Epithelial cell of proximal tubule (primary cell): ENCODE data around the gene ELOVL2. TPM values are rescaled to one million over a fixed set of nuclear protein-coding genes. Genes with fewer than 3 reads are reported as not detected.

Experiments
- DNase-seq: peaks from one replicate; pipeline ENCODE4 v3.0.0-alpha.2; 2011; ENCODE audit warnings: low read depth
- H3K4me3 ChIP-seq: 2 replicates; pipeline ENCODE4 v1.5.1; 2011; ENCODE audit warnings: low read depth, mild to moderate bottlenecking, low read length
- total RNA-seq: library from RNA; depleted of rRNA; stranded (reverse); fragments of >200 nt; gene quantifications from 2 replicates; pipeline ENCODE4 v1.2.3, GENCODE V29; 2015
- TF ChIP-seq, protein P1 (sequence below): conservative IDR thresholded peaks from 2 replicates; pipeline ENCODE4 v1.5.1; 2012; ENCODE audit warnings: low read depth, mild to moderate bottlenecking, low read length

ELOVL2 gene
- total RNA-seq, 1 donor from 2014 or later, result 1.3 TPM

DNA sequence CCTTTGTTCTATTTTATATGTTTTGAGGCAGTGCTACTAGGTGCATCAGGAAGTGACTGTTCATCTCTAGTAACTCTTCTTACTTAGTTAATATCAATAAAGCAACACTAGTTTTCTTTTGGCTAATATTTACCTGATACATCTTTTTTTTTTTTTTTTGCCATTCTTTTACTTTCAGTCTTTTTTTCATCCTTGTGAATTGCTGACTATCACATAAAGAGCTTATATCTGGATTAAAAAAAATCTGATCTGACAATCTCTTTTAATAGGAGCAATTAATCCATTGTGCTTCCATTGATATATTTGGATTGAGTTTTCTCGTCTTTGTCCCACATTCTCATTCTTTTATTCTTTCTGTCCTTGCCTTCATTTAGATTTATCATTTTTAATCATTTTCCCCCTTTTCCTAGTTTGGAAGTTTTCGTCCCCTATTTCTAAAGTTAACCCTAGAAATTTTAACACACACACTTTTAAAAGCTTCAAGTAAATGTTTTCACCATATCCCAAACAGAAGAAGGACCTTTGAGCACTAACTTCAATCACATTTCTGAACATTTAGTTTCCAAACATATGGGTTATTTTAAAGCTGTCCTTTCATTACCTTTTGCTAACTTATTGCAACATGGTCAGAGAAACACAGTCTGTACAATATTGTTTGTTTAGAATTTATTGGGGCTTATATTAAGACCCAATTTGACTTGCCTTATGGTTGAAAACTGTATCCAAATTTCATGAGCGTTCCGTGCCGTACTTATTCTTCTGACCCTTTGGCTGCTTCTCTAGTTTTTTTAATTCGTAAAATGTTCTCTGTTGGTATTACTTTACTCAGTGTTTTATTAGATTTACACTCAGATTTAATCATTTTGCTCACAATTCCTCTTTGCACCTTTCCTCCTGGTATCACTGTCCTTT lies 94.3 kb downstream of the ELOVL2 start:
- DNase-seq, result no peak
- H3K4me3 ChIP-seq, result no peak overlapping the region
- TF ChIP-seq, protein P1, sequence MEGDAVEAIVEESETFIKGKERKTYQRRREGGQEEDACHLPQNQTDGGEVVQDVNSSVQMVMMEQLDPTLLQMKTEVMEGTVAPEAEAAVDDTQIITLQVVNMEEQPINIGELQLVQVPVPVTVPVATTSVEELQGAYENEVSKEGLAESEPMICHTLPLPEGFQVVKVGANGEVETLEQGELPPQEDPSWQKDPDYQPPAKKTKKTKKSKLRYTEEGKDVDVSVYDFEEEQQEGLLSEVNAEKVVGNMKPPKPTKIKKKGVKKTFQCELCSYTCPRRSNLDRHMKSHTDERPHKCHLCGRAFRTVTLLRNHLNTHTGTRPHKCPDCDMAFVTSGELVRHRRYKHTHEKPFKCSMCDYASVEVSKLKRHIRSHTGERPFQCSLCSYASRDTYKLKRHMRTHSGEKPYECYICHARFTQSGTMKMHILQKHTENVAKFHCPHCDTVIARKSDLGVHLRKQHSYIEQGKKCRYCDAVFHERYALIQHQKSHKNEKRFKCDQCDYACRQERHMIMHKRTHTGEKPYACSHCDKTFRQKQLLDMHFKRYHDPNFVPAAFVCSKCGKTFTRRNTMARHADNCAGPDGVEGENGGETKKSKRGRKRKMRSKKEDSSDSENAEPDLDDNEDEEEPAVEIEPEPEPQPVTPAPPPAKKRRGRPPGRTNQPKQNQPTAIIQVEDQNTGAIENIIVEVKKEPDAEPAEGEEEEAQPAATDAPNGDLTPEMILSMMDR, result no peak

DNA sequence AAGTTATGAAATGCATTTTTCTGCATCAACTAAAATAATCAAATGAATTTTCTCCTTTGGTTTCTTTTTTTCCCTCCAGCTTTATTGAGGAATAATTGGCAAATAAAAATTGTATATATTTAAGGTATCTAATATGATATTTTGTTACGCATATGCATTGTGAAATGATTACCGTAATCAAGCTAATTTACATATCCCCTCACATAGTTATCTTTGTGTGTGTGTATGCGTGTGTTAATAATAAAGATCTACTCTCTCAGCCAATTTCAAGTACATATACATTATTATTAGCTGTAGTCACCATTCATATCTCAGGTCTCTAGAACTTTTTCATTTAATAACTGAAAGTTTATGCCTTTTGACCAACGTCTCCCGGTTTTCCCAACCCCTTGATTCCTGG lies 96.1 kb downstream of the ELOVL2 start:
- TF ChIP-seq, protein P1, result no peak
- no peak for DNase-seq
- H3K4me3 ChIP-seq, result no peak overlapping the region

DNA sequence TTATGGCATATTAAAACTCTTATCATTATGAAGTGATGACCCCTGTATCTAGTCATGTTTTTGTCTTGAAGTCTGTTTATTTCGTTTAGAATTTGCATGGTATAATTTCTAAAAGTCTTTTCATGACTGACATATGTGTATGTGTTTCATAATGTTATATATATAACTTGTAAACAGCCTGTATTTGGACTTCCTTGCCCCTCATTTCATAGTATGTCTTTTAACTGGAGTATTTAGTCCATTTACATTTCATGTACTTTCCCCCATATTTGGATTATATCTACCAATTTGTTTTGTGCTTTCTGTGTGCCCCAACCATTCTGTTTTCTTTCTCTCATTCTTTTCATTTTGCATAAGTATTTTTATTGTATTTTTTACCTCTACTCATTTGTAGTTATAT lies 98.3 kb downstream of the ELOVL2 start:
- no peak overlapping the region for H3K4me3 ChIP-seq
- TF ChIP-seq, protein P1, result no peak
- DNase-seq, result no peak

DNA sequence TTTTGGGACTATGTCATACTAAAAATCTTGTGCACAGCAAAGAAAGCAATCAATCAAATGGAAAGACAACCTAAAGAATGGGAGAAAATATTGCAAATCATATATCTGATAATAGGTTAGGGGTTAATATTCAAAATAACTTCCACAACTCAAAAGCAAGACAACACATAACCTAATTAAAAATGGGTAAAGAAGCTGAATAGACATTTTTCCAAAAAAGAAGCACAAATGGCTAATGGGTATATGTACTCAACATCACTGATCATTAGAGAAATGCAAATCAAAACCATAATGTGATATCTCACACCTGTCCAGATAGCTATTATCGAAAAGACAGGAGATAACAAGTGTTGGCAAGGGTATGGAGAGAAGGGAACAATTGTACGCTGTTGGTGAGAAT lies 104.3 kb downstream of the ELOVL2 start:
- no peak for DNase-seq
- H3K4me3 ChIP-seq, result no peak overlapping the region
- TF ChIP-seq, protein P1, result no peak

DNA sequence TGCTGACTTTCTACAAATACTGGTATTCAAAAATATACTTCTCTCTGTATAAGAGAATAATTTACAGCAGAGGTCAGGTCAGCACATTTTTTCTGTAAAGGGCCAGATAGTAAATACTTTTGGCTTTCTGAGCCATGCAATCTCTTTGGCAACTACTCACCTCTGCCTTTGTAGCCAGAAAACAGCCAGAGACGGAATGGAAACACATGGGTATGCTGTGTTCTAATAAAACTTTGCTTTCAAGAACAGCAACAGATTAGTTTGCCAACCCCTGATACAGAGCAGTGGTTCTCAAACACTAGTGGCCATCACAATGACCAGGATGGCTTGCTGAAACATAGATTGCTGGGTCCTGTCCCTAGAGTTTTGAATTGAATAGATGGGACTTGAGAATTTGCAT lies 111.0 kb downstream of the ELOVL2 start:
- no peak for DNase-seq
- H3K4me3 ChIP-seq, result no peak overlapping the region
- TF ChIP-seq, protein P1, result no peak

Other genes starting within 250 kb of the ELOVL2 start
- gene MAK, start 205.8 kb downstream of the ELOVL2 start, total RNA-seq, result 0.12 TPM in 1 of 2 replicates, not detected in the other
- not detected in 2 replicates for gene GCM2, start 162.3 kb downstream of the ELOVL2 start, total RNA-seq
- 1.4 and 3.4 TPM in 2 replicates for gene SYCP2L, start 157.3 kb downstream of the ELOVL2 start, total RNA-seq
- 8.6 and 15.3 TPM in 2 replicates for gene SMIM13, start 49.5 kb upstream of the ELOVL2 start, total RNA-seq
- gene ERVFRD-1, start 67.4 kb upstream of the ELOVL2 start, total RNA-seq, result not detected in 2 replicates
- 21.7 and 35.1 TPM in 2 replicates for gene NEDD9, start 188.4 kb upstream of the ELOVL2 start, total RNA-seq